ENCODE measurements around the gene SNX30.

The SNX30 gene

DNA sequence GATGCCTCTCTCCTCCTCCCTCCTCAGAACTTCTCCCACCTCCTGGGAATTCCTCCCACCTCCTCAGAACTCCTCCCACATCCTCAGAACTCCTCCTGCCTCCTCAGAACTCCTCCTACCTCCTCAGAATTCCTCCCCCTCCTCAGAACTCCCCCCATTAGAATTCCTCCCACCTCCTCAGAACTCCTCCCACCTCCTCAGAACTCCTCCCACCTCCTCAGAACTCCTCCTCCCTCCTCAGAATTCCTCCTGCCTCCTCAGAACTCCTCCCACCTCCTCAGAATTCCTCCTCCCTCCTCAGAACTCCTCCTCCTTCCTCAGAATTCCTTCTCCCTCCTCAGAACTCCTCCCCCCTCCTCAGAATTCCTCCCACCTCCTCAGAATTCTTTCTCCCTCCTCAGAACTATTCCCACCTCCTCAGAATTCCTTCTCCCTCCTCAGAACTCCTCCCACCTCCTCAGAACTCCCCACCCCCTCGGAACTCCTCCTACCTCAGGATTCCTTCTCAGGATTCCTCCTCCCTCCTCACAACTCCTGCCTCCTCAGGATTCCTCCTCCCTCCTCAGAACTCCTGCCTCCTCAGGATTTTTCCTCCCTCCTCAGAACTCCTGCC lies 116.2 kb downstream of the SNX30 start:
- H3K27ac ChIP-seq, result no peak overlapping the region
- no peak for TF ChIP-seq ZFX (IDR thresholded peaks at IDR 0.05)
- TF ChIP-seq, protein P1, sequence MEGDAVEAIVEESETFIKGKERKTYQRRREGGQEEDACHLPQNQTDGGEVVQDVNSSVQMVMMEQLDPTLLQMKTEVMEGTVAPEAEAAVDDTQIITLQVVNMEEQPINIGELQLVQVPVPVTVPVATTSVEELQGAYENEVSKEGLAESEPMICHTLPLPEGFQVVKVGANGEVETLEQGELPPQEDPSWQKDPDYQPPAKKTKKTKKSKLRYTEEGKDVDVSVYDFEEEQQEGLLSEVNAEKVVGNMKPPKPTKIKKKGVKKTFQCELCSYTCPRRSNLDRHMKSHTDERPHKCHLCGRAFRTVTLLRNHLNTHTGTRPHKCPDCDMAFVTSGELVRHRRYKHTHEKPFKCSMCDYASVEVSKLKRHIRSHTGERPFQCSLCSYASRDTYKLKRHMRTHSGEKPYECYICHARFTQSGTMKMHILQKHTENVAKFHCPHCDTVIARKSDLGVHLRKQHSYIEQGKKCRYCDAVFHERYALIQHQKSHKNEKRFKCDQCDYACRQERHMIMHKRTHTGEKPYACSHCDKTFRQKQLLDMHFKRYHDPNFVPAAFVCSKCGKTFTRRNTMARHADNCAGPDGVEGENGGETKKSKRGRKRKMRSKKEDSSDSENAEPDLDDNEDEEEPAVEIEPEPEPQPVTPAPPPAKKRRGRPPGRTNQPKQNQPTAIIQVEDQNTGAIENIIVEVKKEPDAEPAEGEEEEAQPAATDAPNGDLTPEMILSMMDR (conservative IDR thresholded peaks at IDR 0.05), result no peak

DNA sequence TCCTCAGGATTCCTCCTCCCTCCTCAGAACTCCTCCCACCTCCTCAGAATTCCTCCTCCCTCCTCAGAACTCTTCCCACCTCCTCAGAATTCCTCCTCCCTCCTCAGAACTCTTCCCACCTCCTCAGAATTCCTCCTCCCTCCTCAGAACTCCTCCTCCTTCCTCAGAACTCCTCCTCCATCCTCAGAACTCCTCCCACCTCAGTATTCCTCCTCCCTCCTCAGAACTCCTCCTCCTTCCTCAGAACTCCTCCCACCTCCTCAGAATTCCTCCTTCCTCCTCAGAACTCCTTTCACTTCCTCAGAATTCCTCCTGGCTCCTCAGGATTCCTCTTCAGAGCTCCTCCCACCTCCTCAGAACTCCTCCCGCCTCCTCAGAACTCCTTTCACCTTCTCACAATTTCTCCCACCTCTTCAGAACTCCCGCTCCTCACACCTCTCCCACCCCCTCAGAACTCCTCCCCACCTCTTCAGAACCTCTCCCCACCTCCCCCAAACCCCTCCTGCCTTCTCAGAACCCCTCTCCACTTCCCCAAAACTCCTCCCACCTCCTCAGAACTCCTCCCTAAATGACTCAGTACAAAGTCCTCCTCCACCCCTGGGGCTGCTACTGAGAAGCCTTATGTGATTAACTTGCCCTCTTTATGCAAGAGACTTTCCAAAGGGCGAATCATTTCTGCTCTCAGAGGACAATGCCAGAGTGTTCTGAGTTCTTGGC lies 116.9 kb downstream of the SNX30 start:
- TF ChIP-seq ZFX (IDR thresholded peaks at IDR 0.05), result no peak
- TF ChIP-seq, protein P1 (conservative IDR thresholded peaks at IDR 0.05), result no peak
- H3K27ac ChIP-seq, result no peak overlapping the region

- no peak for TF ChIP-seq ZFX (IDR thresholded peaks at IDR 0.05)
- TF ChIP-seq, protein P1 (conservative IDR thresholded peaks at IDR 0.05), result no peak
- no peak overlapping the region for H3K27ac ChIP-seq
These were observed 117.9 kb downstream of the SNX30 start for GRCh38 chr9:112868461-112868860.

DNA sequence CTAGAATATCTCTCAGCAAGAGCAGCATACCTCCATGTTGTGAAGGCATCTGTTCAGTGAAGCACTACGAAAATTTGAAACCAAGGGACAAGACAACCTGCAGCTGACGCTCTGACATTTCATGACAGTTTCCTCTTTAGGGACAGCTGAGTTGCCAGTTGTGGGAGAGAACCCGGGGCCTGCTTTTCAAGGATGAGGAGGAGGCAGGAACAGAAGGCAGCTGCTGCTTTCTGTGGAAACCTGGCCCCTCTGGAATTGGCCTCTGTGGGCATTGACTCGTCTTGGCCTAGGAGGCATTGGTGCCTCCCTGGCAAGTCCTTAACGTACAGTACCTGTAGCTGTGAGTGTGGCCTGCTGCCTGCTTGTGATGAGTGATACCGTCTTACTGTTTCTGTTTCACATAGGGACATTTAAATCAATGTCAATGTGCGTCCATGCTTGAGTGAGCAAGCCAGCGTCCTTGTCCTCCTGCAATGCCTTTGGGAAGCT lies 118.5 kb downstream of the SNX30 start:
- H3K27ac ChIP-seq, result no peak overlapping the region

DNA sequence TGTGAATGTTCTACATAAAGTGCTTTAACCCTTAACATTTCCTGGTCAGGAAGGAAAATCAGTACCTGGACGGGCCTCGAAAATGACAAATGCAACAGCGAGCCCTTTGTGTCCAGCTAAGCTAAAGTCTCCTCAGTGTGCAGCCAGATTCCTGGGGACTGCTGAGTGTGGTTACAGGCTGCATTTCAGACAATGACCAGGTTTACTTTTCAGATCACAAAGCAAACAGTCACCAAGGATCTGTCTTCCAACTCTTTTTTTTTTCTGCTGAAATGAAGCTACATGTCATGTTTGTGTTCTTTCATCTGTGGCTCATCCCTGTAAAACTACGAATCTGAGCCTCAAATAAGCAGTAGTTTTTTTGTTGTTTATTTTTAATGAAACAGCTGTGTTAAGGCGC lies 119.4 kb downstream of the SNX30 start:
- H3K27ac ChIP-seq, result no peak overlapping the region

More for the DNA sequence above, 118.5 kb downstream of the SNX30 start:
- TF ChIP-seq, protein P1 (conservative IDR thresholded peaks at IDR 0.05), result no peak
- TF ChIP-seq ZFX (IDR thresholded peaks at IDR 0.05), result no peak

GRCh38 chr9:112870556-112870955 lies 120.0 kb downstream of the SNX30 start:
- no peak overlapping the region for H3K27ac ChIP-seq
- TF ChIP-seq, protein P1 (conservative IDR thresholded peaks at IDR 0.05), result no peak
- no peak for TF ChIP-seq ZFX (IDR thresholded peaks at IDR 0.05)

More for the DNA sequence above, 119.4 kb downstream of the SNX30 start:
- TF ChIP-seq, protein P1 (conservative IDR thresholded peaks at IDR 0.05), result no peak
- no peak for TF ChIP-seq ZFX (IDR thresholded peaks at IDR 0.05)

- TF ChIP-seq ZFX (IDR thresholded peaks at IDR 0.05), result no peak
- TF ChIP-seq, protein P1 (conservative IDR thresholded peaks at IDR 0.05), result no peak
- H3K27ac ChIP-seq, result no peak overlapping the region
These were observed 121.5 kb downstream of the SNX30 start for GRCh38 chr9:112872019-112872418.

All from C4-2B (cell line).